A673 (cell line): ENCODE measurements around the gene TMEM131L. TPM values are rescaled to one million over a fixed set of nuclear protein-coding genes. Genes with fewer than 3 reads are reported as not detected.

Experiments used
- BruUV-seq: library from RNA; stranded (reverse); fragments of 400-500 nt; replicated peaks from 2 replicates; lab custom pipeline; 2021; lab: Mats Ljungman, UMichigan
- CTCF ChIA-PET: fragments of 300-600 bp; sonication (Branson Sonifier 250); formaldehyde crosslinking; loops from one replicate; lab custom pipeline; 2022; ENCODE audit warnings: antibody characterized with exemption; lab: Charles Lee
- POLR2A ChIA-PET: fragments of 300-600 bp; sonication (Branson Sonifier 250); formaldehyde crosslinking; loops from one replicate; lab custom pipeline; 2022; ENCODE audit warnings: antibody characterized with exemption; ENCODE audit not compliant: low non-redundant PET; lab: Charles Lee
- DNase-seq: peaks from one replicate; pipeline ENCODE4 v3.0.0-alpha.2; 2015; ENCODE audit warnings: low spot score
- H3K27ac ChIP-seq: fragments of 200-600 bp; sonication (generic); 2 replicates; pipeline ENCODE4 v1.5.1; 2016; ENCODE audit warnings: mixed run types, low read depth, mild to moderate bottlenecking, mixed read lengths, antibody characterized with exemption, low read length; ENCODE audit not compliant: poor library complexity, severe bottlenecking
- H3K27me3 ChIP-seq: fragments of 200-600 bp; sonication (generic); replicated peaks from 2 replicates; pipeline ENCODE4 v1.6.1; 2017; ENCODE audit warnings: mixed run types, low read depth, mild to moderate bottlenecking, mixed read lengths, antibody characterized with exemption, low read length; ENCODE audit not compliant: insufficient read depth, poor library complexity
- H3K36me3 ChIP-seq: fragments of 200-600 bp; sonication (generic); 2 replicates; pipeline ENCODE4 v1.6.1; 2016; ENCODE audit warnings: mixed run types, mild to moderate bottlenecking, mixed read lengths, antibody characterized with exemption, low read length; ENCODE audit not compliant: insufficient read depth, poor library complexity, severe bottlenecking
- H3K4me1 ChIP-seq: fragments of 200-600 bp; sonication (generic); 2 replicates; pipeline ENCODE4 v1.6.1; 2017; ENCODE audit warnings: mixed run types, mild to moderate bottlenecking, mixed read lengths, antibody characterized with exemption, low read length; ENCODE audit not compliant: insufficient read depth, poor library complexity, severe bottlenecking
- H3K4me3 ChIP-seq: fragments of 200-600 bp; sonication (generic); 2 replicates; pipeline ENCODE4 v1.5.1; 2016; ENCODE audit warnings: low read depth, mixed run types, mild to moderate bottlenecking, mixed read lengths, low read length; ENCODE audit not compliant: poor library complexity, severe bottlenecking
- H3K9me3 ChIP-seq: fragments of 200-600 bp; sonication (generic); 2 replicates; pipeline ENCODE4 v1.6.1; 2016; ENCODE audit warnings: mixed run types, low read depth, mild to moderate bottlenecking, mixed read lengths, antibody characterized with exemption, low read length; ENCODE audit not compliant: poor library complexity, severe bottlenecking
- EZH2 ChIP-seq: fragments of 200-600 bp; sonication (generic); IDR thresholded peaks from 2 replicates; pipeline ENCODE4 v1.6.1; 2017; ENCODE audit warnings: borderline replicate concordance, low read depth, mild to moderate bottlenecking, mixed read lengths, antibody characterized with exemption, low read length; ENCODE audit not compliant: poor library complexity, severe bottlenecking
- intact Hi-C: fragments of 100-400 bp; cut with micrococcal nuclease; formaldehyde crosslinking; loops from one replicate; pipeline ENCODE4 v1.10.0; 2022; ENCODE audit not compliant: unreplicated experiment
- total RNA-seq: library from RNA; stranded (reverse); gene quantifications from 2 replicates; pipeline ENCODE4 v1.2.3, GENCODE V29; 2021
- TF ChIP-seq, protein P1 (sequence below): fragments of 300-800, 200-600 bp; sonication (generic); conservative IDR thresholded peaks from 2 replicates; pipeline ENCODE4 v1.5.1; 2017; ENCODE audit warnings: low read depth, mild to moderate bottlenecking, antibody characterized with exemption, low read length, moderate library complexity, mixed read lengths

TMEM131L gene
- total RNA-seq, 1 experiment from 2014 or later = 18.4 TPM

DNA sequence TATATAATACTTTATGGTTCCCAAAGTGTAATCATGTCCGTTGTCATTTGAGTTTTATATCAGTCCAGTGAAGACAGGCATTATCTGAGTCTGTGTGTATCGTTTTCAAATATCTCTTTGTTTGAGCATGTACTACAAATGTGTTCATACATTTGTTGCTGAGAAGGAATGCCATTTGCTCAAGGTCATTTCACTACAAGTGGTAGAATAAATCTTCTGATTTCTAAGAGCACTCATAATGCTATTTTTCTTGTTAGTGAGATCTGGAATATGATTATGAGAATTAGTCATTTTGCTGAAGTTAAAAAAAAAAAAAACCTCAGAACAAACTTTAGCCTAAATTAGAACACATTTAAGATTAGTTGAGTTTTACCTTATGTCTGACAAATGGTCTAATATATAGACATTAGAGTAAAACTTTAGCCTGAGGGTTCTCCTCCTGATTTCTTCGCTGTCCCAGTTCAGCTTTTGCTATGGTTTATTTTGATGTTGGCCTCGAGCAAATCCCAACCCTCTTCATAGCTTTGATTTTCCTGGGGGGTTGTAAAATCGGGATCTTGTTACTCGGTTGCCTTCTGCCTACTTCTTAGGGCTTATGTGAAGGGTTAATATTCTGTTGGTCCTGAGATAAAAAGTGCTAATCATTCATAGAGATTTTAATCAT, 87.1 kb downstream of the TMEM131L start:
- CTCF ChIA-PET = no interaction called here
- no peak overlapping the region for H3K27ac ChIP-seq
- no TSS peak for BruUV-seq
- intact Hi-C loops = no loop called here
- H3K9me3 ChIP-seq = no peaks in the 10 kb centered on the region
- peaks cover 12% of the 10 kb centered on the region for H3K4me1 ChIP-seq
- POLR2A ChIA-PET = no interaction called here
- H3K36me3 ChIP-seq = no peaks in the 10 kb centered on the region
- no peaks in the 10 kb centered on the region for H3K27me3 ChIP-seq
- TF ChIP-seq EZH2 = no peak
- TF ChIP-seq, protein P1, sequence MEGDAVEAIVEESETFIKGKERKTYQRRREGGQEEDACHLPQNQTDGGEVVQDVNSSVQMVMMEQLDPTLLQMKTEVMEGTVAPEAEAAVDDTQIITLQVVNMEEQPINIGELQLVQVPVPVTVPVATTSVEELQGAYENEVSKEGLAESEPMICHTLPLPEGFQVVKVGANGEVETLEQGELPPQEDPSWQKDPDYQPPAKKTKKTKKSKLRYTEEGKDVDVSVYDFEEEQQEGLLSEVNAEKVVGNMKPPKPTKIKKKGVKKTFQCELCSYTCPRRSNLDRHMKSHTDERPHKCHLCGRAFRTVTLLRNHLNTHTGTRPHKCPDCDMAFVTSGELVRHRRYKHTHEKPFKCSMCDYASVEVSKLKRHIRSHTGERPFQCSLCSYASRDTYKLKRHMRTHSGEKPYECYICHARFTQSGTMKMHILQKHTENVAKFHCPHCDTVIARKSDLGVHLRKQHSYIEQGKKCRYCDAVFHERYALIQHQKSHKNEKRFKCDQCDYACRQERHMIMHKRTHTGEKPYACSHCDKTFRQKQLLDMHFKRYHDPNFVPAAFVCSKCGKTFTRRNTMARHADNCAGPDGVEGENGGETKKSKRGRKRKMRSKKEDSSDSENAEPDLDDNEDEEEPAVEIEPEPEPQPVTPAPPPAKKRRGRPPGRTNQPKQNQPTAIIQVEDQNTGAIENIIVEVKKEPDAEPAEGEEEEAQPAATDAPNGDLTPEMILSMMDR = no peak
- DNase-seq = no peak
- H3K4me3 ChIP-seq = no peak overlapping the region

DNA sequence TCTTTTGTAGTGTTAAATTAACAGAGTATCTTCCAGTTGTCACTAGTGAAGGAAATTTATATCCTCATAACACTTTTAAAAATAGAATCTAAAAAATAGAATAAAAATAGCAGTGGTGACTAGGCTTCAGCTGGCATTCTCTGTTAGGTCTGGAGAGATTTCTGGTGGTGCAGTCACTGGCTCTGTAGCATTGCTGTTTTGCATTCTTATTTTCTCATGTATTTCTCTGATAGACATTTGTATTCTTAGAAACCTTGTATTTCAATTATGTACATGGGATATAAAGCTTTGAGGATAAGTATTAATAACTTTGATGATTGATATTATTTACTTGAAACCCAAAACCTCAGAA, 87.6 kb downstream of the TMEM131L start:
- ChIA-PET CTCF (no interaction called here), POLR2A (no interaction called here)
- DNase-seq = no peak
- no peaks in the 10 kb centered on the region for H3K36me3 ChIP-seq
- no peak overlapping the region for H3K4me3 ChIP-seq
- no TSS peak for BruUV-seq
- no peaks in the 10 kb centered on the region for H3K9me3 ChIP-seq
- peaks cover 15% of the 10 kb centered on the region for H3K4me1 ChIP-seq
- H3K27ac ChIP-seq = no peak overlapping the region
- TF ChIP-seq, protein P1 = no peak
- intact Hi-C loops = no loop called here
- H3K27me3 ChIP-seq = no peaks in the 10 kb centered on the region

DNA sequence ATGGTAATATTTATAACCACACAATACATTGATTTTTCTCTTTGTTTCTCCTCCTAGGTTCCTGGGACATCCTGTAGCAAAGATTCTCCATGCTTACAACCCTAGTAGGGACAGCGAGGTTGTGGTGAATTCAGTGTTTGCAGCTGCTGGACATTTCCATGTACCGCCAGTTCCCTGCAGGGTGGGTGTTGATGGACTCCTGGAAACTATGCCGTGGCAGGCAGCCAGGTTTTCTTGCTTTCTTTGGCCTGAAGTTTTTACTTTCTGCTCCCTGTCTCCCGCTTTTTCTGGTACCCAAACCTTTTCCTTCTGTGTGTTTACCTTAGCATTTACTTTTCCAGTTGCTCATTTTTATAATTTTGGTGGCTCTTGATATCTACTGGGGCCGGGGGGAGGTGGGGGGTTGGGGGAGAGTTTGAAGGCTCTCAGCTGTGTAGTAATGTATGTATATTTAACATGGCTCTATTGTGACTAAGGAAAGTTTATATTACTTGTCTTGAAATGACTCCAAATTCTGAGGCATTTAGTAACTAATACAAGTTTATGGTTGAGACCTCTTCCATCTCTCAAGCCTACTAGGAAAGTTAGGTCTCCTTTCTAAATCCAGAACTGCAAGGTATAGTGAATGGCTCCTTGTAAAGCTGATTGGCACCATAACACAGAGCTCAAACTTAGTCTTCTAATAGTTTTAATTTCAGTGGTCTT, 89.7 kb downstream of the TMEM131L start:
- intact Hi-C loops = no loop called here
- TF ChIP-seq, protein P1 = no peak
- no peak for TF ChIP-seq EZH2
- Histone ChIP-seq H3K27ac (no peak overlapping the region), H3K4me3 (no peak overlapping the region), H3K27me3 (no peaks in the 10 kb centered on the region), H3K9me3 (no peaks in the 10 kb centered on the region), H3K36me3 (no peaks in the 10 kb centered on the region), H3K4me1 (peaks cover 15% of the 10 kb centered on the region)
- BruUV-seq = no TSS peak
- ChIA-PET CTCF (no interaction called here), POLR2A (no interaction called here)
- peak; percentile 53 for DNase-seq
